CD4-positive, alpha-beta T cell treated with Interleukin-2 at 100 ng/mL for 4 hours (primary cell): Measurements from ENCODE around the gene MMEL1.

Experiments
- DNase-seq: peaks from one replicate; pipeline ENCODE4 v3.0.0-alpha.2; 2020; ENCODE audit warnings: low spot score

Gene MMEL1

DNA sequence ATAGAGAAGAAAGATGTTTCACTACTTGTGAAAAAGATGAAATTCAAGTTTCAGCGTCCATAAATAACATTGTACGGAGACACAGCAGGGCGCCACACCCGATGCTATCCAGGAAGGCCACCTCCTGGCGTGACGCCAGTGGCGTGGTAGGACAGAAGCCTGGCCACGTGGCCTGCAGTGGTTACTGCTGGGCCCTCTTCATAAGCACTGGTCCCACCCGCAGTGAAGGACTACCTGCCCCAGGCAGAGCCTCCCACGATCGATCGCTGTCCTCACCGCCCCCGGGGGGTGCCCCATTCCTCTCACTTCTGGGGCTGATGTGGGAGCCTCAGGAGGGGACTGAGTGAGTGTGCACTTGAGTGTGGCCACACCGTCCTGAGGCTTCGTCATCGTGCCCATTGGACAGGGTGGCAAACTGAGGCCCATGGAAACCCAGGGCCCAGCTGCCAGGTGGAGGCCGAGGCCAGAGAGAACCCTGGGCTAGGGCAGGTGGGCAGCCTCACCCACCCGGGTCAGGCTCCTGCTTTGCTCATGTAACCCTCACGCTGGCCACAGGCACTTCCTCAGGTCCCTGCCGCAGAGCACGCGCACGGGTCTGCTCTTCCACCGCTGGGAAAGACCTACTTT, 91.1 kb downstream of the MMEL1 start:
- DNase-seq: no peak

DNA sequence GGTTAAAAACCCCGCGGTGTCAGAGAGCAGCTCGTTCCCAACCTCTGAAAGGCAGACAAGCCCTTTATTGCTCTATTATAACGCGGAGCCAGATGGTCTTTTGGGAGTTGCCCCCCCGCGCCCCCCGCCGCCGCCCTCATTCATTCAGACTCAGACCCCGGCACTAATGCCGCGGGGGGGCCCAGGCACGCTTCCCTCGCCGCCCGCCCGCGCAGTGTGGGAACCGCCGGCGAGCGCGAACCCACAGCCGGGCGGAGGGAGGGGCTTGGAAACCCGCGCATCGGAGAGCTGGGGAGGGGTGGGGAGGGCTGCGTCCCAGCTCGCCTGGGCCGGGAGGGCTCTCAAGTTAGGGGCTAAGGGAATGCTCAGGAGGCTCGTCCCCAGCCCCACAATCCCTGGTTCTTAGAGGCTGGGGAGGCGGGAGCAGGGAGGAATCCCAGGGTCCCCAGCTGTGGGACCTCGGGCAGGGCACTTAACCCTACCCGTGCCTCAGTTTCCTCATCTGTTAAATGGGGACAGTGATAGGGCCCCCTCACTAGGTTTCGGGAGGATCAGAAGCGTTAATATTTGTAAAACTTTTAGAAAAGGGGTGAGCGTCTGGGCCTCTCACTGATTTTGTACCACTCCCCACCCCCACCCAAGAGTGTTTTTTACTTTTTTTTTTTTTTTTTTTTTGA, 91.9 kb downstream of the MMEL1 start:
- no peak for DNase-seq
